OCI-LY7 (cell line): Measurements from ENCODE around the gene COL4A5.

Experiments
- EZH2phosphoT487 ChIP-seq: fragments of 200-600 bp; sonication (generic); IDR thresholded peaks from 2 replicates; pipeline ENCODE4 v1.6.1; 2018; ENCODE audit warnings: low read depth, borderline replicate concordance, mild to moderate bottlenecking, mixed run types, antibody characterized with exemption, low read length, moderate library complexity, mixed read lengths
- TF ChIP-seq, protein P1 (sequence below): fragments of 200-600 bp; sonication (generic); conservative IDR thresholded peaks from 2 replicates; pipeline ENCODE4 v1.5.1; 2014; ENCODE audit warnings: mild to moderate bottlenecking, antibody characterized with exemption, low read length, moderate library complexity, mixed read lengths

DNA sequence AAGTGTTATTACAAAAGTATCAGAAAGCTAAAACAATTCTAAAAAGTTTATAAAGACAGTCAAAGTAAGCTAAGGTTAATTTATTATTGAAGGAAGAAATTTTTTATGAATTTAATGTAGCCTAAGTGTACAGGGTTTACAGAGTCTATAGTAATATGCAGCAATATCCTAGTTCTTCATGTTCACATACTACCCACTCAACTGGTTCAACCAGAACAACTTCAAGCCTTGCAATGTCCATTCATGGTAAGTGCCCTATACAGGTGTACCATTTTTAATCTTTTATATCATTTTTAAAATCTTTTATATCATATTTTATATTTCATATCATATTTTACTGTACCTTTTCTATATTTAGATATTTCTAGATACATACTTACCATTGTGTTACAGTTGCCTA lies 34.3 kb downstream of the COL4A5 start:
- TF ChIP-seq, protein P1, sequence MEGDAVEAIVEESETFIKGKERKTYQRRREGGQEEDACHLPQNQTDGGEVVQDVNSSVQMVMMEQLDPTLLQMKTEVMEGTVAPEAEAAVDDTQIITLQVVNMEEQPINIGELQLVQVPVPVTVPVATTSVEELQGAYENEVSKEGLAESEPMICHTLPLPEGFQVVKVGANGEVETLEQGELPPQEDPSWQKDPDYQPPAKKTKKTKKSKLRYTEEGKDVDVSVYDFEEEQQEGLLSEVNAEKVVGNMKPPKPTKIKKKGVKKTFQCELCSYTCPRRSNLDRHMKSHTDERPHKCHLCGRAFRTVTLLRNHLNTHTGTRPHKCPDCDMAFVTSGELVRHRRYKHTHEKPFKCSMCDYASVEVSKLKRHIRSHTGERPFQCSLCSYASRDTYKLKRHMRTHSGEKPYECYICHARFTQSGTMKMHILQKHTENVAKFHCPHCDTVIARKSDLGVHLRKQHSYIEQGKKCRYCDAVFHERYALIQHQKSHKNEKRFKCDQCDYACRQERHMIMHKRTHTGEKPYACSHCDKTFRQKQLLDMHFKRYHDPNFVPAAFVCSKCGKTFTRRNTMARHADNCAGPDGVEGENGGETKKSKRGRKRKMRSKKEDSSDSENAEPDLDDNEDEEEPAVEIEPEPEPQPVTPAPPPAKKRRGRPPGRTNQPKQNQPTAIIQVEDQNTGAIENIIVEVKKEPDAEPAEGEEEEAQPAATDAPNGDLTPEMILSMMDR, result no peak
- TF ChIP-seq EZH2phosphoT487, result no peak
